ENCODE measurements around the gene NPM3. TPM values are rescaled to one million over a fixed set of nuclear protein-coding genes. Genes with fewer than 3 reads are reported as not detected.

Gene NPM3
- total RNA-seq, 3 donors from 2014 or later: 37.3 to 61.0 (median 43.9) TPM

GRCh38 chr10:101744267-101744666 is 39.0 kb downstream of the NPM3 start:
- H3K9me3 ChIP-seq: no peaks in the 10 kb centered on the region
- H3K27me3 ChIP-seq: peaks cover 0 to 7% of the 10 kb centered on the region in 2 donors
- H3K36me3 ChIP-seq: no peaks in the 10 kb centered on the region
- H3K27ac ChIP-seq: no peak overlapping the region
- intact Hi-C loops (cut with DNase I; ENCODE audit: low total_unique reads): no loop called here
- no peak for DNase-seq (ENCODE audit: low spot score in 2 of 2)
- no peak overlapping the region for H3K4me3 ChIP-seq
- TF ChIP-seq POLR2A (IDR thresholded peaks at IDR 0.05) (no peak), CTCF (IDR thresholded peaks at IDR 0.05) (no peak), POLR2AphosphoS5 (IDR thresholded peaks at IDR 0.05) (no peak)
- no peaks in the 10 kb centered on the region for H3K4me1 ChIP-seq

- H3K27me3 ChIP-seq: peaks cover 0 to 7% of the 10 kb centered on the region in 2 donors
- no peak overlapping the region for H3K27ac ChIP-seq
- H3K36me3 ChIP-seq: no peaks in the 10 kb centered on the region
- H3K9me3 ChIP-seq: no peaks in the 10 kb centered on the region
- TF ChIP-seq POLR2AphosphoS5 (IDR thresholded peaks at IDR 0.05) (no peak), CTCF (IDR thresholded peaks at IDR 0.05) (no peak), POLR2A (IDR thresholded peaks at IDR 0.05) (no peak)
- H3K4me3 ChIP-seq: no peak overlapping the region
- H3K4me1 ChIP-seq: no peaks in the 10 kb centered on the region
- DNase-seq (ENCODE audit: low spot score in 2 of 2): no peak
- intact Hi-C loops (cut with DNase I; ENCODE audit: low total_unique reads): no loop called here
Observed at GRCh38 chr10:101741938-101742337, 41.3 kb downstream of the NPM3 start.

- intact Hi-C loops (cut with DNase I; ENCODE audit: low total_unique reads): no loop called here
- TF ChIP-seq POLR2AphosphoS5 (IDR thresholded peaks at IDR 0.05): no peak
- no peak for TF ChIP-seq CTCF (IDR thresholded peaks at IDR 0.05)
- TF ChIP-seq POLR2A (IDR thresholded peaks at IDR 0.05): no peak
- H3K9me3 ChIP-seq: no peaks in the 10 kb centered on the region
- H3K36me3 ChIP-seq: no peaks in the 10 kb centered on the region
- no peak overlapping the region for H3K4me3 ChIP-seq
- H3K4me1 ChIP-seq: no peaks in the 10 kb centered on the region
- H3K27ac ChIP-seq: no peak overlapping the region
- no peak for DNase-seq (ENCODE audit: low spot score in 2 of 2)
- H3K27me3 ChIP-seq: peaks cover 0 to 7% of the 10 kb centered on the region in 2 donors
Observed at GRCh38 chr10:101736666-101737065, 46.6 kb downstream of the NPM3 start.

- Histone ChIP-seq H3K4me3 (no peak overlapping the region), H3K27ac (no peak overlapping the region), H3K4me1 (no peaks in the 10 kb centered on the region), H3K9me3 (no peaks in the 10 kb centered on the region), H3K36me3 (no peaks in the 10 kb centered on the region), H3K27me3 (no peaks in the 10 kb centered on the region)
- DNase-seq (ENCODE audit: low spot score in 2 of 2): no peak
- intact Hi-C loops (cut with DNase I; ENCODE audit: low total_unique reads): no loop called here
- TF ChIP-seq POLR2A (IDR thresholded peaks at IDR 0.05) (no peak), POLR2AphosphoS5 (IDR thresholded peaks at IDR 0.05) (no peak), CTCF (IDR thresholded peaks at IDR 0.05) (no peak)
Observed at GRCh38 chr10:101732096-101732495, 51.1 kb downstream of the NPM3 start.

Other genes starting within 250 kb of the NPM3 start
- 10 to 100 TPM; 19.5 to 31.6 (median 20.3) TPM for gene POLL, start 195.2 kb downstream of the NPM3 start, total RNA-seq
- 10 to 100 TPM; 17.0 to 25.9 (median 24.7) TPM for gene DPCD, start 195.1 kb downstream of the NPM3 start, total RNA-seq
- gene FBXW4, start 88.3 kb downstream of the NPM3 start, total RNA-seq: 10 to 100 TPM; 68.0 to 95.7 (median 74.7) TPM
- not detected for gene FGF8, start 7.3 kb downstream of the NPM3 start, total RNA-seq
- 100 to 1,000 TPM; 169 to 200 (median 181) TPM for gene OGA, start 35.0 kb upstream of the NPM3 start, total RNA-seq
- 10 to 100 TPM; 11.9 to 90.4 (median 20.6) TPM for gene KCNIP2, start 60.4 kb upstream of the NPM3 start, total RNA-seq